HG03571 (cell line): ENCODE results near the gene NAA60.

Experiments used
- ATAC-seq: cut with Tn5 transposase; IDR thresholded peaks from one replicate; pipeline ENCODE4 v1.9.1; 2021; ENCODE audit not compliant: unreplicated experiment

NAA60 gene

DNA sequence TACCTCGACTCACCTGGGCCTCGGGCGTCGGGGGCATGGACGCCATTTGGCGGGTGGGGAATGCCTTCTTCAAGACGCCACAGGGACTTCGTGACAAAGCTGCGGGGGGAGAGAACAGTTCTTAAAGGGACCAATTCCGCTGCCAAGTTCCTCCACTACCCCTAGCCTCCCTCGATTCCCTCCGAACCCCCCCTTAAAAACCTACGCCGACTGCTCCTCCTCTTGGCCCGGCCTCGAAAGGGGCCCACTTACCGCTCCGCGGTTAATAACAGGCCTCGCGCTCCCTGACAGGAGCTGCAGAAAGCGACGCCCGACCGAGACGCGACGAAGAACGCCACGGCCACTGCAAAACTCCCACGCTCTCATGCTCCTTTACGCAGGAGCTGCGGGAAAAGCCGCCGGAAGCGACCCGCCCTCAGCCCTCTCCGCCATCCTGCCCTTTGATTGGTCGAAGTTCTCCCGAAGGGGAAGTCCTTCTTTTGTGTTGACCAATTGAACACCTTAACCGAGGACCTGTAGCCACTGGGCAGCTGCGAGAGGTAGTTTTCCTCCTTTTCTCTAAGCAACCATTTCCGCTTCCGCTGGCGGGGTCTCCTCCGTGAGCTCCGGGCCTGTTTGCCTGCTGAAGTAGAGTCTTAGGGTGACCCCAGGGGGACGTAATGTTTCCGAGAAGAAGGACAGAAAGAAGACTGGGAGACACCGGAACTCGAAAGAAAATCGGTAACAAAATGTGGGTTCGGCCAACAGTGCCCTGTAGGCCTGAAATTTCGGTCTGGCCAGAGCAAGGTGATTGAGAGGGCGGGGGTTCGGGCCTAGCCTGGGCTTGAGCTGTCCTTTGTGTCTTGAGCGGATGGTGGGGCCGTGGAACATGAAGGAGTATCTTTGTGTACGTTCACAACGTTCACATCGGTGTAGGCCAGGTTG is at the start of gene NAA60, which contains the start of gene ZNF597:
Gene NAA60, plus strand, starts transcription at position 573 of the 924 bp plus-strand sequence. CDS start 32,548 bp downstream, outside the sequence.
Gene ZNF597, minus strand, starts transcription at position 397 of the 924 bp plus-strand sequence. Its CDS starts 351 bp downstream, at position 46.
- ATAC-seq, result peak; percentile 79

DNA sequence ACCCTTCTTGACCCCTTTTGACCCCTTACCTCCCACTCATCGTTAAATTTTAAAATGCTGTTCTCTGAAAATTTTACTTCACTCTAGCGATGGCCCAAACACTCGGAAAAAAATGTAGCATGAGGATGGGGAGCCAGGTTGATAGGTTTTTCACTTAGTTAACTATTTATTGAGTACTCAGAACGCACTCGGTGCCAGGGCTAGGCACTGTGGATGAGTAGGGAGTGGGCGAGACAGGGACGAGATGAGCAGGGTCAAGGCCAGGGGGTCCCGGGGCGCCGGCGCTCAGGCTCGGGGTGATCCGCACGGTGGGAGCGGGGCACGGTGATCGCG is 43.1 kb upstream of the NAA60 start:
- no peak for ATAC-seq

GRCh38 chr16:3400779-3401688 is 42.4 kb upstream of the NAA60 start, which contains the start of the genes ZNF174 and ZSCAN32:
TSS of gene ZNF174 (plus strand) at chr16:3401215. CDS start at chr16:3402005, 790 bp downstream.
TSS of gene ZSCAN32 (minus strand) at chr16:3401004. CDS start at chr16:3397557, 3,447 bp downstream.
- peak; percentile 95 for ATAC-seq

DNA sequence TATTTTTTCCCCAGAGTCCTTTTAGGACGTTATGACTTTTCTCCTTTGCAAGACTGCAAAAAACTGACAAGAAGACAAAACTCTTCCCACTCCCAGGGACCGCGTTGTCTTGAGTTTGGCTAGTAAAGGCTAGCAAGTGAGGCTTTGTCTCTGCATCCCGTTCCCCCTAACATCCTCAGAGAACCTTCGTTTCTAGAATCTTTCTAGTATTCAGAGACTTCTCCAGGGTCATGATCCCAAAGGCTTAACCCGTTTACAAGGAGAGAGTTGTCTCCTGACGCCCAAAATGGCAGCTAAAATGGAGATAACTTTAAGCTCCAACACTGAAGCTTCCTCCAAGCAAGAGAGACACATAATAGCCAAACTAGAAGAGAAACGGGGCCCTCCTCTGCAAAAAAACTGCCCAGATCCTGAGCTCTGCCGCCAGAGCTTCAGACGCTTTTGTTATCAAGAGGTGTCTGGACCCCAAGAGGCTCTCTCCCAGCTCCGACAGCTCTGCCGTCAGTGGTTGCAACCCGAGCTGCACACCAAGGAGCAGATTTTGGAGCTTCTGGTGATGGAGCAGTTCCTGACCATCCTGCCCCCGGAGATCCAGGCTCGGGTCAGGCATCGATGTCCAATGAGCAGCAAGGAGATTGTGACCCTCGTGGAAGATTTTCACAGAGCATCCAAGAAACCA is 41.6 kb upstream of the NAA60 start:
- ATAC-seq, result no peak

DNA sequence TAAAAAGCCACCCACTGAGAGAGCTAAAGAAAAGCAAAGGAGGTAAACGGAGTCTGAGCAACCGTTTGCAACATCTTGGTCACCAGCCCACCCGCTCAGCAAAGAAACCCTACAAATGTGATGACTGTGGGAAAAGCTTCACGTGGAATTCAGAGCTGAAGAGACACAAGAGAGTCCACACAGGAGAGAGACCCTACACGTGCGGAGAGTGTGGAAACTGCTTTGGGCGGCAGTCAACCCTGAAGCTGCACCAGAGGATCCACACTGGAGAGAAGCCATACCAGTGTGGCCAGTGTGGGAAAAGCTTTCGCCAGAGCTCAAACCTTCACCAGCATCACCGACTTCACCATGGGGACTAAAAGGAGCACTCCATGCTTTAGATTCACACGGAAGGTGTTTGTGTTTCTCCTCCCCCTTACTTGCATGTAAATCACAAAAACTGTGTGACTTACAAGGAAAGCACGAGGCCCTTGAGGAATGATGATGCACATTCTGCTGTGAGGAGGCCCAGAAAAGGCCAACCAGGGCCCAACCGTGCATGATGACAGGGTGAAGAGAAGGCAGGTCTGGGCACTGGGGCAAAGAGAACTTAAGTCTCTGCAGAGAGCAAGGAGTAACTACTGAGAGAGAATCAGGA is 34.8 kb upstream of the NAA60 start:
- no peak for ATAC-seq

GRCh38 chr16:3413730-3414379 is 29.6 kb upstream of the NAA60 start:
- ATAC-seq, result no peak

GRCh38 chr16:3431779-3432219 is 11.7 kb upstream of the NAA60 start:
- ATAC-seq, result no peak

GRCh38 chr16:3434373-3434772 is 9.1 kb upstream of the NAA60 start:
- no peak for ATAC-seq

GRCh38 chr16:3439637-3440036 is 3.8 kb upstream of the NAA60 start:
- ATAC-seq, result no peak

DNA sequence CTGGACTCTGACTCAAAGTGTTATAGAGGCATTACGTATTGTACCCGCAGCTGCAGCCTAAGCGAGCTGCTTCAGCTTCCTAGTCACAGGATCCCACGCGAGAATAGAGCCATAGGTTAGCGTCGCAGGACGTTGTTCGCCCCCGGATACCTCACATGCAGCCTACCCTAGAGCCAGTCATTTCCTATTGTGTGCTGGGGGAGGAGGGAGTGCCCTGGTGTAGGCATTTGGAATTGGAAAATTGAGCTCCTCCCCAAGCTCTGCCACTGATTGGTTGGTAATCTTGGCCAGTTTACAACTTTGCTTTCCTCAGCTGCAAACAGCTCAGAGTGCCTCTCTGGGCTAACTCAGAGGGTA is 530 bp downstream of the NAA60 start:
- peak; percentile 22 for ATAC-seq

GRCh38 chr16:3454093-3454492 is 10.6 kb downstream of the NAA60 start:
- no peak for ATAC-seq

- no peak for ATAC-seq
Observed at GRCh38 chr16:3454631-3455147, 11.2 kb downstream of the NAA60 start.

DNA sequence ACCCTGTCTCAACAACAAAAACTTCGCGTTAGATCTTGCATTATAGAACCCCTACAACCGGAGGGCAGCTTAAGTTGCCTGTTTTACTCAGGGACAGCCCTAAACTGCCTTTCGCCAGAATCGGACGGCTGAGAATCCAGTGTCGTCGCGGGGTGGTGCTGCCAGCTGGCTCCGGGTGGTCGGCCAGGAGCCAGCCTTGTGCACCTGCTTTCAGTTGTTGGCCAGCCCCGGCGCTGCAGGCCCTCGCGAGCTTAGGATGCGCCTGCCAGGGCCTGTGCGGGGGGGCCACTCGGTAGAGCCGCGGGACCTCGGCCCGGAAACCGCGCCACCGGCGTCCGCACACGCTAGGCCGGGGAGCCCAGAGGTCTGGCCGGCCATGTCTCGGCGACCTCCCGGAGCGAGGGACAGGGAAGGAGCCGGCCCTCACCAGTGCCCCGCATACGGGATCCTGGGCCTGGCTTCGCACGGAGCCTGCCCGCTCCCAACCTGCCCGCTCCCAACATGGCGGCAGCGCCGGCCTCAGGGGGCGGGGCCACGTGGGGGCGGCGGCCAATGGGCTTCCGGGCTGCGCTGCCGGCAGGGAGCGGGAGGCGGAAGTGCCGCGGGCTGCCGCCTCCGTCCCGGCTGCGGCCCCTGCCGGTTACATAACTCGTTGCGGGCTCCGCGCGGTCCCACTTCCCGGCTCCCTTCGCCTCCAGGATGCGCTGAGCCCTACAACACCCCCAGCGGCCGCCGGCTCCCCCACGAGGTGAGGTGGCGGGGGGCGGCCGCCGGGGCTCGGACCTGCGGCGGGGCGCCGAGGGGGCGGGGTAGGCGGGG is 14.2 kb downstream of the NAA60 start:
- peak; percentile 79 for ATAC-seq

GRCh38 chr16:3458278-3458851 is 14.9 kb downstream of the NAA60 start:
- ATAC-seq, result no peak

DNA sequence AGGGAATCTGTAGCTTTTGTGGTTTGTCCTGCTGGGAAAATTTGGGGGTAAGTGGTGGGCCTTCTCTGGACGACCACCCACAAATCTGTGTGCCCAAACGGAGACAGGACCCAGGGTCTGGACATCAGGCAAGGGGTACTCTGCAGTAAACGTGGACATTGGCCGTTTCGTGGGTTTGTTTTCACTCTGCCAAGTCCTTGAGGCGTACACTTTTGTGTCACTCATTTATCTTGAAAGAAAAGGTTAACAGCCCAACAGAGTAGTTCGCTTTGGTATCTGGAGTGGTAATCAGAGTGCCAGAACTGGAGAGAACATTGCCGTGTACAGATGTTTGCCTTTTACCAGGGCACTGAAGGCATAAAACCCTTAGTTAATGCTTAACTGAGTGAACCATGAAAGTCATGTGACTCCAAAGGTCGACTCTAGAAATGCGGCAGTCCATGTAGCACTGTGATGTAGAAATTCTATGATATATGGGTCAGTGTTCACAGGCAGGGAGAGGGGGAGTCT is 15.4 kb downstream of the NAA60 start:
- no peak for ATAC-seq

GRCh38 chr16:3459401-3460090 is 16.1 kb downstream of the NAA60 start:
- no peak for ATAC-seq

DNA sequence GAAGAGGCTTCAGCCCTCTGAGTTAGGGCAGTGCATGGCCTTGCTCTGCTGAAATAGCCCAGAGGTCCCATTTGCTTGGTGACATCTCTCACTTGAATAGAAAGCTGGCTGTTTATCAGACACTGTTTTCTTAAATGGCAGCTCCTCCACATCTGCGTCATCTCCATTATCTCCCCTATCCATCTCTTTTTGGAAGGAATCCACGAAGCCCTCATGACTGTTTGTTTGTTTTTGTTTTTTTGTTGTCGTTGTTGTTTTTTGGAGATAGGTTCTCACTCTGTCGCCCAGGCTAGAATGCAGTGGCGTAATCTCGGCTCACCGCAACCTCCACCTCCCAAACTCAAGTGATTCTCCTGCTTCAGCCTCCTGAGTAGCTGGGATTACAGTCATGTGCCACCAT is 16.6 kb downstream of the NAA60 start:
- ATAC-seq, result no peak

- no peak for ATAC-seq
Observed at GRCh38 chr16:3460585-3460984, 17.1 kb downstream of the NAA60 start.
